HG02763 (cell line): ENCODE data around the gene SLC24A4.
"Not testable (repeated sequence)": the region's sequence is repeated elsewhere in the genome, so short reads cannot be mapped to it uniquely, and the experiment has no call there.

Source experiments
- ATAC-seq: cut with Tn5 transposase; IDR thresholded peaks from one replicate; pipeline ENCODE4 v1.9.1; 2021; ENCODE audit warnings: mild to moderate bottlenecking, moderate library complexity; ENCODE audit not compliant: unreplicated experiment

SLC24A4 gene

DNA sequence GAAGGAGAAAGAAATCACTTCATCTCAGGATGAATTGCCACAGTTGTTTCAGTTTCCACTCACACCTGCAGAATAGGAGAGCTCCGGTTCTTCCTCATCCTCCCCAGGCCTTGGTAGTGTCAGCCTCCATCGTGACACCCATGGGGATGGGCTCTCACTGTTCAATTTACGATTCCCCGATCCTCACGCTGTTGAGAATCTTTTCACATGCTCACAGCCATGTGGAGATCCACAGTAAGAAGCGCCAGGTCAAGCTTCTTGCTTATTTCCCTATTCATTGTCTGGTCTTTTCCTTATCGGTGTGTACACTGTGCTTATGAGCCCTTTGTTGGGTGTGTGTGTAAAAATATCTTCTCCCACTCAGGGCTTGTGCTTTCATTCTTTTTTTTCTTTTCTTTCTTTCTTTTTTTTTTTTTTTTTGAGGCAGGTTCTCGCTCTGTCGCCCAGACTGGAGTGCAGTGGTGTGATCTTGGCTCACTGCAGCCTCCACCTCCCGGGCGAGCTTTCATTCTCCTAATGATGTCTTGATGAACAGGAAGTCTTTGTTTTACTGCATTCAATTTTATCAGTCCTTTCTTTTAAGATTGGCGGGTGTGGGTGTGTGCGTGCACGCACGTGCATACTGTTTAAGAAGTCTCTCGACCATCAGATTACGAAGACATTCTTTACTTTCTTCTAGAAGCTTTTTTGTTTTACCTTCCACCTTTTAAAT, 212.1 kb downstream of the SLC24A4 start:
- no peak for ATAC-seq

DNA sequence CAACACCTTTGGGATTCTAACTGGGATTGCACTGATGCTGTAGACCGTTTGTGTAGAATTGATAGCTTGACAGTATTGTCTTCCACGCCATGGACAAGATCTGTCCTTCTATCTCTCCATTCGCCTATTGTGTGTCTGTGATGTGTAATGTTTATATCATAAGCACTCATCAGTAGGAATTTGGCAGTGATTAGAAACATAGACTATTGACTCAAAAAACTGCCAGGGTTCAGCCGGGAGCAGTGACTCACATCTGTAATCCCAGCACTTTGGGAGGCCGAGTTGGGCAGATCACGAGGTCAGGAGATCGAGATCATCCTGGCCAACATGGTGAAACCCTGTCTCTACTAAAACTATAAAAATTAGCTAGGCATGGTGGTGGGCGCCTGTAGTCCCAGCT, 213.3 kb downstream of the SLC24A4 start:
- ATAC-seq, result not testable (repeated sequence)

DNA sequence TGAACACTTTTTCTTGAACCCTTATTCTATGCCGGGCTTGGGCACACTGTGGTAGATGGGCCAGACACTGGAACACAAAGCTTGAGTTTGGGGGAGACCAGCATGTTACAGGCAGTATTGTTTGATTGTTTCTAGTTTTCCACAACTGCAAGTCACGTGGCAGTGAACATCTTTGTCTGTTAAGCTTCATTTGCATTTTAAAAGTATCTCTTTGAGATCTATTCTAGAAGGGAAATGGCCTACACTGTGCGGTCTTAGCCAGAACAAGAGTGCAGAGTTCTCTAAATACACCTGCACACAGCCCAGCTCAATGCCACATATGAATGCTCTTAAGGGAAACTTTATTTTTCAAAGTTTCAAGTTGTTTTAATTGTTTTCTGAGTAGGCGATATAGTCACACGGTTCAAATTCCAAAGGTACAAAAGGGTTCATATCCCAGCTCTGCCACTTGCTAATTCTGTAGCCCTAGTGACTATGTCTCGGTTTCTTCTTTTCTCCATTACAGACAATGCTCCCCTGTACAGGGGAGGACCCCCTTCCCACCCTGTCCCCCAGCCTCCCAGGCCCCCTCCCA, 215.5 kb downstream of the SLC24A4 start:
- ATAC-seq, result peak; percentile 80

DNA sequence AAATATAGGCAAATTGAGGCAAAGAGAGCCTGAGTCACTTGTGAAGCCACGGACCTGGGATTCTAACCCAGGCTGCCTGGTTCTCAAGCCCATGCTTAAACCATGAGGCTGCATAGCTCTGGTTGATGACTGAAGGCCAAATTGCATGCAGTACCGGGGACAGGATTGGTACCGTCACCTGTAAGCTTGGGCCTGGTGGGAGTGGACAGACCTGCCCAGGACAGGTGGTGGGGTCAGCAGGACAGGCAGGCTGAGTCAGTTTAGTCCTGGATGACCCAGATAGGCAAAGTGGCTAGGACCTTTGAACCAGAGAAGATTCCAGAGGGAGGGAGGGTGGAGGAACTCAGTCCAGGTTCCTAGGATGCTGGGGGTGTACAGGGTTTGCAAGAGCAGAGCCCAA, 216.5 kb downstream of the SLC24A4 start:
- ATAC-seq, result no peak

DNA sequence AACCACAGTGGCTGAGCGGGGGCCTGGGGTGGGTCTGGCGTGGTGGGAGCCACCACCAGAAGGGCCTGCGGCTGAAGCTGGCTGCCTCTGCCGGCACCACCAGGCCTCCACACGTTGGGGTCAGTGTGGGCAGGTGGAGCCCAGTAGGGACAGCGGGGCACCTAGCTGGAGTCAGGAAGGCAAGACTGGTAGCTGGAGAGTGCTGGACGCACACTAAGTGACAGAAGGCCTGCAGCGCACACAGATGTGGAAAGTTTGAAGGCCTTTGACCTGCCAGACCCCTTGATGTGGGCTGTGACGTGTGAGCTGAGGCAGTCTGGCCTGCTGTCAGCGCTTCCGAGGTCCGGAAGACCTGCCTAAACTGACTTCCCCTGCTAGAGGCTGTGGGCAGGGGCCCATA, 216.9 kb downstream of the SLC24A4 start:
- ATAC-seq, result no peak

DNA sequence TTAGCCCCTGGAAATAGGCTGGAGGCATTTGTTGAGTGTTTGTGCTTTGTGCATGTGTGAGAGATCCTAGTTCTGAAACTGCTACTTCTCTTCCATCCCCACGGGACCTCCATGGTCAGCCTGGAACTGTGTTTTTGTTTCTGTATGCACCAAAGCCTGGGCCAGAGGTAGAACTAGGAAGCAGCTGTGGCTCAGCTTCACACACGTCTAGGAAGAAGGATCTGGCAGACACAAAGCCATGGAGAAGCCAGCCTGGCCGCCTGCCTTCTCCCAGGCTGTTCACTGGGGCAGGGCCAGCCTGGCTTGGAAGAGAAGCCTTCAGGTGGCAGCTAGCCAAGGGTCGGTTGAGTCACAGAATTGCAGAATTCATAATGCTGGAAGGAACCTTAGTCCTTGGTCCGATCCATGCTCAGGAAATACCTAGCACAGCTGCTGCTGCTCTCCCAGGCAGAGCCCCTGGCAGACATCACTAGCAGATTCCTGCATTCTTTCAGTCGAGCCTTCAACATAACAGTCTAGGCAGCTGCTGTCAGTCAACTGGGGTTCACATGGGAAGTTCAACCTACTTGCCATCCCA, 217.6 kb downstream of the SLC24A4 start:
- no peak for ATAC-seq

DNA sequence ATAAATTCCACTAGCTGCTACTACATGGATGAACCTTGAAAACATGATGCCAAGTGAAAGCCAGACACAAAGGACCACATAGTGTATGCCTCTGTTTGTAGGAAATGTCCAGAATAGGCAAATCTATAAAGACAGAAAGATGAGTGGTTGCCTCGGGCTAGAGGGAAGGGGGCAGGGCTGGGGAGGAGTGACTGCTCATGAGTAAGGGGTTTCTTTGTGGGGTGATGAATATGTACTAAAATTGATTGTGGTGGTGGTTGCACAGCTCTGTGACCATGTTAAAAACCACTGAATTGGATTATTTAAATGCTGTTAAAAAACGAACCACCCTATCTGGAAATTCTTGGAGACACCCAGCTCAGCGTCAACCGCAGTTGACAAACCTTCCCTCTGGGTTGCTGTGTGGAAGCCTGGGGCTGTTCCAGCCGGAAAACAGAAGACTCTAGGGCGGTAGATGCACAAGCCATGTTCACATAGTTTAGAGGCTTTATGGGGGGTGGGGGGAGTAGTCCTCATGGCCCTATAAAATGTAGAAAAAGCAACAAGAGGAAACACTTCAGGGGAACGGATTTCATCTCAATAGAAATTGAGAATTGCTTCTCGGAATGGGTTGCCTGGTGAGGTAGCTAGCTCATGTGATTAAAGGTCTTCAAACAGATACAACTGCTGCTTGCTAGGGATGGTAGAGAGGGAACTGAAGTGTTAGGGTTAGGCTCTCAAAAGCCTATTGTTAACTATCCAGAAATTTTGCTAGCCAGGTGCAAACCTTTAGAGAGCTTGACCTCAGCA, 220.0 kb downstream of the SLC24A4 start:
- no peak for ATAC-seq

DNA sequence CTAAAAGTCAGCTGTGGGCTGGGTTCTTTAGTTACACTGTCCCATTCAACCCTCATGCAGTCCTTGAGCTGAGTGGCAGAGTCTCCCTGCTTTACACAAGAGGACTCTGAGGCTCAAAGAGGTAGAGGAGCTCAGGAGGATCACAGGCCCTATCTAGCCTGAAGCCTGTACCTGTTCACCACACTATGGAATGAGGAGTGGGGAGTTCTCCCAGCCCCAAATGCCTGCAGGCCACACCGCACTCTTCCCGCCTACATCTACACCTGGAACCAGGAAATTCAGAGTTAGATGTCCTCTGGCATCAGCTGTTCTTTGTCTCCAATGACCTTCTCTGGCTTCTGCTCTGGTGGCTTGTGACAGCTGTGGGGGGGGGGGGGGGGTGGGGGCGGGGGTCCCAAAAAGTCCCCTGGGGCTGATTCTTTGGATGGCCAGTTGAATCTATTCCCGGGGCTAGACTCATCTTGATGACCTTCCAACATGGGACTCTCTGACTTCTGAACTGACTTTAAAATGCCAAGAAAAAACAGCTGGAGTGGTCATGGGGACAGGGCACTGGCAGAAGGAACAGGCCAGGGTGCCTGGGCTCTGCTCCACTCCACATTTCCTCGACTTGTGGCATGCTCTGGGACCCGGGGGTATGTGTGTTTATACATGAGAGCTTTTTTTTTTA, 221.2 kb downstream of the SLC24A4 start:
- no peak for ATAC-seq

DNA sequence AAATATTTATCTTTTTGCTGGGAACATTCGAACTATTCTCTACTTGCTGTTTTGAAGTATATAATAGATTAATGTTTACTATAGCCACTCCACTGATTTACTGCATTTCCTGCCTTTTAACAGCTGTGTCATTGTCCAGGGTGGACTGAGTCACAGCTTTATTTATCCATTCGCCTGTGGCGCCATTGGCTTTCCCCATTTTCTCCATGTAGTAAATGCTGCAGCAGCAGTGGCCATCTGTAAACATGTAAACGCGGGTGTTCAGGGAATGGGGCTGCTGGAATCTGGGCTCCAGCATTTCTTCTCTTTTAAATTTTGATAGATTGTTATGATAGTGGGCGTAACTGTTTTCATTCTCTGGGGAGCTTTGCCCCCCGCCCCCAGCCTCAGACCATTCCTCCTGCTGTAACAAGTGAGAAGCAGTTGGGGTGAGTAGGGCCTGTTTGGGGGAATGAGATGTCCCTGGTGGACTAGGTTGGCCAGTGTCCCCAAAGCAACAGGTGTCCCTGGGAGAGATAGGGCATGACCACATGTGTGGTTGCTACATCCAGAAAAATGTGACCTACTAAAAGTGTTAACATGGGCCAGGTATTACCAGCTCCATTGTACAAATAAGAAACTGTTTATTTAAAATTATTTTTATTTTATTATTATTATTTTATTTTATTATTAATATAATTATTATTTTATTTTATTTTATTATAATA, 223.5 kb downstream of the SLC24A4 start:
- ATAC-seq, result no peak

DNA sequence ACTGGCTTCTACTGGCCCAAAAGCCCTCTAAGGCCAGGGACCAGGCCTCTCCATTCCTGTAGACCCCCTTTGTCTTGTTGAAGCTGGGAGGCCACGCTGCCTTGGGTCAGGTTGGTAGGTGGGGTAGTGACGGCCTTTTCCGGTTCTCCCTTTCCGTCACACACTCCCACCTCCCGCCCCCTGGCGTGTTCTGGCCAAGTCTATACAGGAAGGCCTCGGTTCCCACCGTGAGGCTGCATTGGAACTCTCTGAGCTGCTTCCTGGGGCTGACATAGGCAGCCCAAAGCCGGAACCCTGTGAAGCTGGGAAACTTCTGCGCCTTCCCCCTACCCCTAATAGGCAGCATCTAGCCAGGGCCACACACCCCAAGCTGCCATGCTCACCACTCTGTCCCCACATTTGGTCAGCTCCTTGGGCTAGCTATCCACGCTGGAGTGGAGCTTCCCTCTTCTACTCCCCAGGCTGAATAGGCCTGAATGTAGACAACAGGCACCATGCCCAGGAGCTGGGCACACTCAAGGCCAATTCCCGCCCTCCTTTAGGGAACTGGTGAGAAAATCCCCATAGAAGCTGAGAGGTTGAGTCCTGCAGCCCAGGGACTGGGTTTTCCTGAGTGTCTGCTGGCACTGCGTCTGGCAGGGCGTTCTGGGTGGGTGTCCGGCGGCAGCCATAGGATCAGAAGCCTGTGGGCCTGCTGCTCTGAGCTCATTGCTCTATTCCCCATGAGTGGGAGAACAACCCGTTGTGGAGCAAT, 226.3 kb downstream of the SLC24A4 start:
- ATAC-seq, result no peak

DNA sequence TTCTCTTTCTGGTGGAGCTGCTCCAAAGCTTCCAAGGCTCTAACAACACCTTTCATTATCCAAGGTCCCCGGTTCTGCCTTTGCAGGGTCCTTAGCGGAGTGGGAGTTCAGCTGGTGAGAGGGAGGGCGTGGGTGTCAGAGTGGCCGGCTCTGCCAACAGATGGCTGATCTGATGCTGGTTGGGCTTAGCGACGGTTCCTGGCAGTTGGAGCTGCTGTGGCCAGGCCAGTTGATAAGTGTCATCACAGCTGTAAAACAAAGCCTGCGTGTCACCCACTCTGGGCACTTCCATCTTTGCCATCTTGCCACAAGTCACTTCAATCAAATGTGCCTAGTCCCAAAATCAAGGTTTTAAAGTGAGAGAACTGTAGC, 226.9 kb downstream of the SLC24A4 start:
- ATAC-seq, result no peak
